Stimulated activated CD8-positive, alpha-beta memory T cell treated with anti-CD3 and anti-CD28 coated beads, Interleukin-7, amount 100 ng/mL, for 48 hours (primary cell): Measurements from ENCODE around the gene APPL2.
"Not testable (repeated sequence)": the region's sequence is repeated elsewhere in the genome, so short reads cannot be mapped to it uniquely, and the experiment has no call there.

ENCODE experiments used
- DNase-seq, 2 donors: peaks; one replicate each; pipeline ENCODE4 v3.0.0-alpha.2; 2020; ENCODE audit warnings: low read depth in 1 of 2; ENCODE audit errors: extremely low read depth in 1 of 2

Gene APPL2

GRCh38 chr12:105256921-105257320, 20.9 kb upstream of the APPL2 start:
- no peak for DNase-seq

- DNase-seq, result not testable (repeated sequence)
Measured at GRCh38 chr12:105256431-105256830, 20.5 kb upstream of the APPL2 start.

- no peak for DNase-seq
Measured at GRCh38 chr12:105256011-105256410, 20.0 kb upstream of the APPL2 start.

GRCh38 chr12:105253866-105254513, 18.0 kb upstream of the APPL2 start:
- no peak for DNase-seq

- no peak for DNase-seq
Measured at GRCh38 chr12:105252901-105253300, 16.9 kb upstream of the APPL2 start.

GRCh38 chr12:105245776-105246427, 9.9 kb upstream of the APPL2 start:
- not testable (repeated sequence) for DNase-seq

DNA sequence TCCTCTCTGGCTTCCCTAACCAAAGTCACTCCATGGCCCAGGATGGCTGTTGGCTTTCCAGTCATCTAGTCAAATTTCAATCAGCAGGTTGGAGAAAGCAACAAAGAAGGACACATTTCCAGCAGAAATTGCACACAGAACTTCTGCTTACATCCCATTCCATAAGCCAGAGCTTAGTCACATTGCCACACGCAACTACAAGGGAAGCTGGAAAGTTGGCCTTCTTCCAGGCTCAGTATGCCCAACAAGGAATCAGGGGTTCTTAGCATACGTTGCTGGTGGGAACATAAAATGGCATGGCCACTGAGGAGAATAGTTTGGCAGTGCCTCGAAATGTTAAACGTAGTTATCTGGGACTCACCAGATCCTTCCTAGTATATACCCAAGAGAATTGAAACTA, 9.3 kb upstream of the APPL2 start:
- DNase-seq, result no peak

DNA sequence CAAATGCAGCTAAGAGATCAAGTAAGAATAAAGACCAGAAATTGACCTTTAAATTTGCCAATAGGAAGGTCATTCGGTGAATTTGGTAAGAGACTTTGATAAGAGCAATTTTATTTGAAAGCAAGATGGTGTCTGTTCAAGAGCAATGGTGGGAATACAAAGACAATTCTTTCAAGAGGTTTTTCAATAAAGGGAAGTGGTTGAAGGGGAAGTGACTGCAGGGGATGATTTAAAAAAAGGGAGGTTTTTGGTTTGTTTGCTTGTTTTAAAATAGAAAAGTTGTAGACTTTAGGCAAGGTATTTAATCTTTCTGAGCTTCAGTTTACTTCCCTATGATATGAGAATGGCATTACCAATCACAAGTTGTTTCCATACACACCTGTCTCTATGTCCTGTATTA, 4.3 kb upstream of the APPL2 start:
- no peak for DNase-seq

GRCh38 chr12:105239304-105239703, 3.3 kb upstream of the APPL2 start:
- DNase-seq, result no peak

DNA sequence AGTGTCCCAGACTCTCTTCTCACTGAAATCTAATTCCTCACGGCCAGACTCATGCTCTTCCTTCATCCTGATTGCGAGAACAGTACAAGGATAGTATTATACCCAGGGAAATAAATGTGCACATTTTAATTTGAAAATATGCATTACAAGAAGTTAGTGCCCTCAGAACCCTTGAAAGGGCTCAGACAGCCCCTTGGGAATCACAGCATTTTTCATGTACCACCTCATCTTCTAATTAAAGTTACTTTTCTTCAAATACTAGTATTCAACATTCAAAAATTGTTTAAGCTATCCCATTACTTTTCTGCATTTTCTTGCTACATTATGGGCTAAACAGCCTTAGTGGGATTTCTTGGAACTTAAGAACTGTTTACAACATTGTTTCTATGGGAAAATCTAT, 1.7 kb upstream of the APPL2 start:
- no peak for DNase-seq

GRCh38 chr12:105235281-105235731, 668 bp downstream of the APPL2 start:
- DNase-seq, result no peak

DNA sequence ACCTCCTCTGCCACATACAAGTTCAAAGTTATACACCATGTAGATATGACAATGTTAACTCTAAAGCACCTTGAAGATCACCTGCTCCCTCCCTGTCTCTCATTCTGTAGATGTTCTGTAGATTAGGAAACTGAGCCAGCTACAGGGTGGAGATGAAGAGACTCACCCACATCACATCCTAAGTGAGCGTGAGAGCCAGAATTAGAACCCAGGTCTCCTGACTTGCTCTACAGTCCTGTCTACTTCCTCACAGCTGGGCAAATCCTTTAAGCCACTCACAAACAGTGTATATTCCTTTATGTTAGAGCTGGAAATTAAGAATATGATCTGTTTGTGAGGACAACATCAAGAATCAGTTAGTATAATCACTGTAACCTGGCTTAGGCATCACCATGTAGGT, 1.8 kb downstream of the APPL2 start:
- no peak for DNase-seq

DNA sequence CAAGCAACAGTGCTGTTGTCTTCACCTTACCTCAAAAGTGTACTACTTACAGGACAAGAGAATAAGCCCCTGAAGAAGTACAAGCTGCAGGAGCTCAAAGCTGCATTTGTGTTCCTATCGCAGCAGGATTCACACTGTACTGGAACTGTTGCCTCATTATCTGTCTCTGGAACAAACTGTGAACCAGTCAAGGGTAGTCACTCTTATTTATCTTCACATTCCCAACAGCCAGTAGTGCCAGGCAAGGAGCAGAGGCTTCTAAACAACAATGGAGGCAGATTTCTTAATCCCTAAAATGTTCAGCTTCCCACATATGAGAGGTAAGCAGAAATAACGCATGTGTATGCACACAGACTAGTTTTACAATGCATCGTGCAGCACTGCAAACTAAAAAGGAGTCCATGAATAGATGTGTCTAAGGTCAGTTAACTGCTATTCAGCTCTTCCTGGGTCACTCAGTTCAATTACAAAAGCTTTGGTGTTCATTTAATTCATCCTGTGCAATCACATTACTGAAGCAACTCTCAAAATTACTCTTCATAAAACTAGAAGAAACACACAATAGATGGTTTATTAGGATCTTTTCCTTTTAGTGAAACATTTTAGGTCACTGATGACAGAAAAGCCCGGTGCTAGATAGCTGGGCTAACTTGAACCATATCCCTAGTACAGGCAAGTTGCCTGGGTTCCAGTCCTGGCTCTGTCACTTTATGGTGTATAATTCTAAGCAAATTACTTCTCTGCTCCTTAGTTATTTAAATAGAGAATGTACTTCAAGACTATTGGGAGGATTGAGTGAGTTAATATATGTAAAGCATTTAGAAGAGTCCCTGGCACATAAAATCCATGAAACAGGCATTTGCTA, 2.7 kb downstream of the APPL2 start:
- no peak for DNase-seq

DNA sequence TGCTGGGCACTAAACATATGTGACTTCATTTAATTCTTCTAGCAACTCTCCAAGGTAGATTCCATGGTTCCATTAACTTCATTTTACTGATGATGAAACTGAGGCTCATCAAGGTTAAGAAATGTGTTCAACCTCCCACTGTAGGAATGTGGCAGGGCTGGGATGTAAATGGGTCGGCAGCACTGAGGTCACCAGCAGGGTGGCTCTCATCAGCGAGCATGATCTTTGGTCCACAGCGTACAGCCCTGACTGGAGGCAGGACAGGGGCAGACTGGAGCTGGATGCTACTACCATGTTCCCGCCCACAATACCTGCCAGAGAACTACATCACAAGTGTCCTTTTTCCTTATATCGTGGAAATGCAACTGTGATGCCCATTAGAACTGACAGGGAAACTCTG, 4.6 kb downstream of the APPL2 start:
- no peak for DNase-seq

DNA sequence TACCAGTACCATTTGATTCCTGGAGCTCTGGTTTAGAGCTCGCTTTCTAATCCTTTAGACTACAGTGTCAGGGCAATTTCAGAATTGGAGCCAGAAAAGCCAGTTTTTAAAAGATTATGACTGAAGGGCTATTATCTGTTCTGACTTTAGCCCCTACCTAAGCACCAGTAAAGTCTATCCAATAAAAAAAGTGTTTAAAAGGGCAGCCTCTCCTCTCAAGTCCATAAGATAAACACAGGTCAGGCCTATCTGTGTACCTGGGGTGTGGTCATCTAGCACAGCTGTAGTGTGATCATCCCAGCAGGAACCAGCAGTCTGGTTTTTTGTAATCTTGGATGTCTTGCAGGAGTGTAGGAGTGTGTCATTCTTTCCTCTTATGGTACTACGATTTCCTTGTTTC, 6.6 kb downstream of the APPL2 start:
- no peak for DNase-seq

GRCh38 chr12:105228966-105229365, 7.0 kb downstream of the APPL2 start:
- DNase-seq, result no peak

DNA sequence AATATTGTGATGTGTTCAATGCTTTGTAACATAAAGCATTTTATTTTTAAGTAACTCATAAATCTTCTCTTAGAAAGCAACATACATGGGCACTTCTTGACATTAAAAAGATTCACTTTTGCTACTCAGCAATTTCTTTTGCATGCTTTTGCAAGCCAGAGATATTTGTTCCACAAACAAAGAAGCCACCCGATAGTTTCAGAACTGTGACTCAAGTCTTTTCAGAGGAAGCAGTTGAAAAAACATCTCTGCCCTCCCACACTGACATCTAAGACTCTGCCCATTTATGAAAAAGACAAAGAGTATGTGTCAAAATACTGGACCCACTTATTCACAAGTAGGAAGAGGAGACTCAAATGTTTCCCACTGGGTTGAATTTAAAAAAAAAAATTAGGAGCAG, 7.5 kb downstream of the APPL2 start:
- DNase-seq, result no peak

DNA sequence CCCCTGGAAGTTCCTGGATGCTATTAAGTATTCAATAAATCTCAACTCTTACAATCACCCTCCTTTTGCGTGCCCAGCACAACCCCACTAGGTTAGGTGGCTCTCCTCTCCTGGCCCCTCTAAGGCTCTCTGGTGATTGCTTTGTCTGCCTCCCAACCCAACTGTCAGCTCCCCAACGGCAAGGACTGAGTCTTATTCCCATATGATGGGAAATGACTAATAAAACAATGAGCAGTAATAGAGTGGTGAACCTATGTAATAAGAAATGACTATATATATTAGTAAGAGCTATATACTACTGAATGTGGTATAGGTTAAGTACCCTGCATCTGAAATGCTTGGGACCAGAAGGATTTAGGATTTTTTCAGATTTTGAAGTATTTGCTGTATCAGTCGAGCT, 8.1 kb downstream of the APPL2 start:
- DNase-seq, result no peak

DNA sequence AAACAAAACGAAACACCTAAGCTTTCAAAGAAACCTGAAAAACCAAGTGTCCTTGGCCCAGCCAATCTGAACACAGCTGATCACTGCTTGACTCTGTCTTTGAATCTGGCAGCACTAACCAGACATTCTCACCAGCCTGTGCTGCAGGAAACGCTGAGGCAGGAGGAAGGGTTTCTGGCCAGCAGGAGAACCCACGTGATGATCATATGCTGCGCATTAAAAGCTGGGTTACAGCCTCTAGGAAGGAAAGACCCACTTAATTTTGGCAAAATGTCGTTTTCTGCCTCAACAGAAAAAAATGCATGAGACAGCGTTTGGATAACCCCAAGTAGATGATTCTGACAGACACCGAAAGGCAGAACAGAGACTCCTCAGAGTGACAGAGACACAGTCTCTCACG, 9.8 kb downstream of the APPL2 start:
- no peak for DNase-seq

GRCh38 chr12:105225505-105226015, 10.4 kb downstream of the APPL2 start:
- no peak for DNase-seq

DNA sequence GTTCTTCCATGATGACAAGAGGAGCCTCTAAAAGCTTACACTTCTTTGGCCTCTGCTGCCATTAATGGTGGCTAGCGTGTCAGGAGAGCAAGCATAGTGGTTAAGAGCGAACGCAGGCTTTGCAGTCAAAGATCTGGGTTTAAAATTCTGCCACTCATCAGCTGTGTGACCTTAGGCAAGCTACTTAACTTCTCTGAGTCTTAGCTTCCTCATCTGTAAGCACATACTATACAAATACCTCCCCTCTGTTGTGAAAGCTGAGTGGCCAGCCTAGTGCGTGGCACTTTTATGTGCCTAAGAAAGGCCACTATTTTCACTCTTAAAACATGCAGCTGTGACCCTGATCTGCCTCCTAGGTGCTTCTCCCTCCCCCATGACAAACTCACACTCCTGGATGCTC, 11.6 kb downstream of the APPL2 start:
- DNase-seq, result no peak

DNA sequence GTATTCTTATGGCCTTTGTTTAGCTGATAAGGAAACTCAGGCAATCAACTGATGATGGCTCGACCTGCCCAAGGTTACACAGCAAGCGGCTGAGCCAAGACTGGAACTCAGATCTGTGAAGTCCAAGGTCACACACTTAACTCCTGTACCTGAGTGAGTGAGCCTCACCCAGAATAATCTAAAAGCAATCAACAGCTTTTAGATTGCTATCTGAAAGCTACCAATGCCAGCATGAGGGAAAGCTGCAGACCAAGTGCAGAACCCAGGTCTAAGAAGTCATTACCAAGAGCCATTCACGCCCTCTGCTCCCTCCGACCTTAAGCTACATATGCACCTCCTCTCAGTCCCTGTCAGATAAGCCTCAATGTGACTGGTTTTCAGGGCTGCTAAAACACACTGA, 12.1 kb downstream of the APPL2 start:
- no peak for DNase-seq
